WERI-Rb-1 (cell line): ENCODE results near the gene COMP.
"Not testable (repeated sequence)": the region's sequence is repeated elsewhere in the genome, so short reads cannot be mapped to it uniquely, and the experiment has no call there.

Experiments used
- DNase-seq: peaks from one replicate; pipeline ENCODE4 v3.0.0-alpha.2; 2020
- H3K27ac ChIP-seq: fragments of 250-450 bp; sonication (Bioruptor Pico); 2 replicates; pipeline ENCODE4 v1.5.1; 2020; ENCODE audit warnings: mild to moderate bottlenecking, moderate library complexity
- H3K27me3 ChIP-seq: fragments of 250-450 bp; sonication (Bioruptor Pico); 2 replicates; pipeline ENCODE4 v1.5.1; 2021; ENCODE audit warnings: mild to moderate bottlenecking, low read depth, moderate library complexity; ENCODE audit not compliant: insufficient read depth, severe bottlenecking
- H3K36me3 ChIP-seq: fragments of 250-450 bp; sonication (Bioruptor Pico); 2 replicates; pipeline ENCODE4 v1.5.1; 2020; ENCODE audit warnings: mild to moderate bottlenecking, moderate library complexity
- H3K4me3 ChIP-seq: 2 replicates; pipeline ENCODE4 v1.5.1; 2011; ENCODE audit warnings: low read depth, mild to moderate bottlenecking, control low read depth, low read length
- H3K9me3 ChIP-seq: fragments of 250-450 bp; sonication (Bioruptor Pico); 2 replicates; pipeline ENCODE4 v1.5.1; 2021; ENCODE audit warnings: mild to moderate bottlenecking, moderate library complexity; ENCODE audit not compliant: severe bottlenecking
- TF ChIP-seq, protein P1 (sequence below): IDR thresholded peaks from 2 replicates; pipeline ENCODE4 v1.5.1; 2011; ENCODE audit warnings: low read depth, mild to moderate bottlenecking, control low read depth, inconsistent platforms, low read length

Gene COMP

DNA sequence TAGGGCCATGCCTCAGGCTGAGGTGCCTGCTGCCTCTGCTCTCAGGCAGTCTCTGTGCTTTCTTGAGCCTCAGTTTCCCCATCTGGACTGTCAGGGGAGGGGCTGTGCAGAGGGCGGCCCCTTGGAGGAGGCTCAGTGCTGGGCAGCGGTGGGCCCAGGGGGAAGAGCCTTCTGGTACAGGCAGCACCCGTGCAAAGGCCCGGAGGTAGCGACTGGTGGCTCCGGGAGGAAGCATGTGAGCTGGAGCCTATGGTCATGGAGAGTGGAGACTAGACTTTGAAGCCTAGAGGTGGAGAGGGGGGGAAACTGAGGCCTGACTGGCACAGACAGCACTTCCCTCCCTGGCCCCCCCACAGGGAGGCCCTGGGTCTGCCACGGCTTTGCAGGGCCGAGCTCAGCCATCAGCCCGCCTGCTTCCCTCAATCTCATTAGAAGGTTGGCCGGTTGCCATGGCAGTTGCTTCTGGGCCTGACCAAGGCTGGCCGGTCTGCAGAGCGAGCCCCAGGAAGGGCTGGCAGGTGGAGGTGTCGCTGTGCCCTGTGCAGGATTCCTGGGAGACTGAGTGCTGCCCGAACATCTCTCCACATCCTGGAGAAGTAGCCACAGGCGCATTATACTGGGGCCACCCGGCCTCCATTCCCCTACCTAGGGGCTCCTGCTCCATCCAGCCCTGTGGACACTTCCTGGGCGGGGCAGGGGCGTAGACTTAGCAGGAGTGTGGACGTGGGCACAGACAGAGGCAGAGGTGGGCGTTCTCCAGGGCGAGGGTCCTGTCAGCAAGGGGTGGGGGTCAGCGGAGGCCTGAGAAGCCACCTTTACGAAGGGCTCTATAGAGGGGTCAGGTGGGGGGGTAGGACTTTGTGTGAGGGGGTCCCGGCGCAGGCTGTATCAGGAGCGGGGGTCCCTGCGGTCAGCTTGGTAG, 54.4 kb downstream of the COMP start:
- Histone ChIP-seq H3K27me3 (no peaks in the 10 kb centered on the region), H3K27ac (peak overlapping the region; percentile 93), H3K36me3 (peaks cover 11% of the 10 kb centered on the region), H3K4me3 (no peak overlapping the region), H3K9me3 (peaks cover 4% of the 10 kb centered on the region)
- TF ChIP-seq, protein P1, sequence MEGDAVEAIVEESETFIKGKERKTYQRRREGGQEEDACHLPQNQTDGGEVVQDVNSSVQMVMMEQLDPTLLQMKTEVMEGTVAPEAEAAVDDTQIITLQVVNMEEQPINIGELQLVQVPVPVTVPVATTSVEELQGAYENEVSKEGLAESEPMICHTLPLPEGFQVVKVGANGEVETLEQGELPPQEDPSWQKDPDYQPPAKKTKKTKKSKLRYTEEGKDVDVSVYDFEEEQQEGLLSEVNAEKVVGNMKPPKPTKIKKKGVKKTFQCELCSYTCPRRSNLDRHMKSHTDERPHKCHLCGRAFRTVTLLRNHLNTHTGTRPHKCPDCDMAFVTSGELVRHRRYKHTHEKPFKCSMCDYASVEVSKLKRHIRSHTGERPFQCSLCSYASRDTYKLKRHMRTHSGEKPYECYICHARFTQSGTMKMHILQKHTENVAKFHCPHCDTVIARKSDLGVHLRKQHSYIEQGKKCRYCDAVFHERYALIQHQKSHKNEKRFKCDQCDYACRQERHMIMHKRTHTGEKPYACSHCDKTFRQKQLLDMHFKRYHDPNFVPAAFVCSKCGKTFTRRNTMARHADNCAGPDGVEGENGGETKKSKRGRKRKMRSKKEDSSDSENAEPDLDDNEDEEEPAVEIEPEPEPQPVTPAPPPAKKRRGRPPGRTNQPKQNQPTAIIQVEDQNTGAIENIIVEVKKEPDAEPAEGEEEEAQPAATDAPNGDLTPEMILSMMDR = no peak
- peak; percentile 39 for DNase-seq

DNA sequence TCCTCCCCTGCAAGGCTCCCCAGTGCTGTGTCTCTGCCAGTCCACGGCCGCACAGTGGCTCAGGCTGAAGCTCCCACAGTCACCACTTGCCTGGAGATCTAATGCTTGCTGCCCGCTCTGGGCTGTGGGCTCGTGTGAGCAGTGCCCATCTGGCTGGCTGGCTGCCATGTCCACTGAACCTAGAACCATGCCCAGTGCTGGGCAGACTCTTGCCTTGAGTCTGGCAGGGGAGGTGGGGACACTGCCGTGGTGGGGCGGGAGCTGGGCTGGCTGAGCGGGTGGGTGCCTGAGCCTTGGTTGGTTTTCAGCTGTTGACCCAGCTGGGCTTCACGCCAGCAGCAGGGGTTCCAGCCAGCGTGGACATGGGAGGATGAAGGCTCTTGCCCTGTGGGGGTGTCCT, 55.4 kb downstream of the COMP start:
- H3K36me3 ChIP-seq = peaks cover 11% of the 10 kb centered on the region
- H3K27me3 ChIP-seq = no peaks in the 10 kb centered on the region
- peaks cover 4% of the 10 kb centered on the region for H3K9me3 ChIP-seq
- no peak overlapping the region for H3K4me3 ChIP-seq
- TF ChIP-seq, protein P1 = no peak
- peak overlapping the region; percentile 93 for H3K27ac ChIP-seq
- no peak for DNase-seq

DNA sequence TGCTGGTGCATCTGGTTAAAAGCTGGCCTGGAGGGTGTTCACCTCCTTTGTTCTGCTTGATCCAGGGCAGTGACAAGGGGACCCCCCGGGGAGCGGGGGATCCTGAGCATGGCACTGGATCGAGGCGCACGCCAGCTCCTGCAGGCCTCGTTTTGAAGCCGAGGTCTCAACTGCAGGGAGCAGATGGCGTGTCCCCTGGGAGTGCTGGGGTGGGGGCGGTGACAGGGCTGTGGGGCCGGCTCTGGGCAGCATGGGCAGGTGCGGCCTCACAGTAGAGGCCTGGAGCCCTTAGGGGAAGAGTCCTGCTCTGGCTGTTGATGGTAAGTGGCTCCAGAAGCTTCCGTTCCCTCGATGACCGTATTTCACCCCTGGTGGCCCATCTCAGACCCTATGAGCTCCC, 55.8 kb downstream of the COMP start:
- DNase-seq = peak; percentile 94
- Histone ChIP-seq H3K27ac (peak overlapping the region; percentile 93), H3K36me3 (peaks cover 11% of the 10 kb centered on the region), H3K4me3 (no peak overlapping the region), H3K27me3 (no peaks in the 10 kb centered on the region), H3K9me3 (peaks cover 4% of the 10 kb centered on the region)
- TF ChIP-seq, protein P1 = no peak

DNA sequence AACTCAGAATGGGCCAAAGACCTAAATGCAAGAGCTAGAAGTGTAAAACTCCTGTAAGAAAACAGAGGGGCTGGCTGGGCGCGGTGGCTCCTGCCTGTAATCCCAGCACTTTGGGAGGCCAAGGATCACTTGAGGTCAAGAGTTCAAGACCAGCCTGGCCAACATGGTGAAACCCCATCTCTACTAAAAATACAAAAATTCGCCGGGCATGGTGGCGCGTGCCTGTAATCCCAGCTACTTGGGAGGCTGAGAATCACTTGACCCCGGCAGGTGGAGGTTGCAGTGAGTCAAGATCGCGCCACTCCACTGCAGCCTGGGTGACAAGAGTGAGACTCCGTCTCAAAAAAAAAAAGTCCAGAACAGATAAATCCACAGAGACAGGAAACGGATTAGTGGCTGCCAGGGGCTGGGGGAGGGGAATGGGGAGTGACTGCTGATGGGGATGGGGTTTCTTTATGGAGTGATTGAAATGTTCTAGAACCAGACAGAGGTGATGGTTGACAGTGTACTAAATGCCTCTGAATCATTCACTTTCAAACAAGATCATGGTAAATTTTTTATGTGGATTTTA, 57.3 kb downstream of the COMP start:
- H3K27me3 ChIP-seq, H3K9me3 ChIP-seq, H3K4me3 ChIP-seq: not testable (repeated sequence)
- peak; percentile 82 for DNase-seq
- Histone ChIP-seq H3K27ac (peak overlapping the region; percentile 93), H3K36me3 (peaks cover 11% of the 10 kb centered on the region)

DNA sequence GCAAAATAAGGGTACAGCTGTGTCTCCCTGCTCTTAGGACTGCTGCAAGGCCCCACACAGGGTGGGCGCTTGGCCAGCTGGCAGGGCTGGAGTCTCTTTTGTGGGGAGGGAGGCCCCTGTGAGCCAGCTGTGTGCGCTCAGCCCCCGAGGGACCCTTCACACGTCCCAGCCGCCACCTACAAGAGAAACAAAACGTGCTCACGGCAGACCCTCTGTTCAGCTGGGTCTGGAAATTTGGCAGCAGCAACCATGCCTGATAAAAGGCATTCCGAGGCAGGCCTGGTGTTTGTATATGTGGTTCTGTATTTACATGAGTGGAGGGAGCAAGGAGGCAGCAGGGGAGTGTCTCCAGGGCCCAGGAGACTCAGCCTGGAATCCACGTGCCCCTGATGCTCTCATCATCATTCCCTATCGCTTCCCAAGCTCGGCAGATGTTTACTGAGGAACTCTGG, 57.9 kb downstream of the COMP start:
- no peaks in the 10 kb centered on the region for H3K27me3 ChIP-seq
- H3K27ac ChIP-seq = peak overlapping the region; percentile 93
- H3K4me3 ChIP-seq = no peak overlapping the region
- TF ChIP-seq, protein P1 = no peak
- H3K36me3 ChIP-seq = peaks cover 11% of the 10 kb centered on the region
- no peak for DNase-seq
- H3K9me3 ChIP-seq = peaks cover 4% of the 10 kb centered on the region
